Measurements from ENCODE around the gene GLRX. TPM values are rescaled to one million over a fixed set of nuclear protein-coding genes. Genes with fewer than 3 reads are reported as not detected.

Gene GLRX
- total and polyA plus RNA-seq, 10 of the 15 experiments (the other 5 are each of a cell fraction or from before 2014, with no cell fraction given), result 63.0 to 366 (median 186) TPM

GRCh38 chr5:95818181-95819147 lies 4.1 kb downstream of the GLRX start:
- ChIA-PET SMC1A (ENCODE audit: uncharacterized antibody, unreplicated experiment) (interaction anchor here (0.6 to 15.2 kb wide), 14 partner anchors 11 to 177 kb away, joined by 3 to 320 read pairs (median 4); no protein-coding TSS in a partner anchor), CTCF (interaction anchor here (1.3 to 11.4 kb wide), 8 partner anchors 10 to 172 kb away, joined by 3 to 145 read pairs (median 8); partner anchors contain the start of gene RFESD), POLR2A (interaction anchor here (1.0 to 10.1 kb wide), 8 partner anchors 10 to 92 kb away, joined by 3 to 153 read pairs (median 4); no protein-coding TSS in a partner anchor), RAD21 (ENCODE audit: unreplicated experiment) (interaction anchor here (1.2 to 12.7 kb wide), 5 partner anchors 11 to 172 kb away, joined by 3 to 186 read pairs (median 51); partner anchors contain the start of gene RFESD)
- BruUV-seq (replicated peaks), result TSS peak; percentile 17
- no peaks in the 10 kb centered on the region for H3K27me3 ChIP-seq (replicated peaks in 1 of 2; ENCODE audit: control insufficient read depth in 2 of 2, insufficient read depth in 2 of 2, low read length in 1 of 2)
- H3K27ac ChIP-seq (ENCODE audit: control insufficient read depth, insufficient read depth), result peak overlapping the region; percentile 64
- no peak for DNase-seq (ENCODE audit: low read depth, low spot score)
- H3K9me3 ChIP-seq (replicated peaks; ENCODE audit: control insufficient read depth, insufficient read depth, low read length), result no peaks in the 10 kb centered on the region
- H3K36me3 ChIP-seq (ENCODE audit: control insufficient read depth in 2 of 2, insufficient read depth in 2 of 2, low read length in 1 of 2), result peaks cover 2 to 21% of the 10 kb centered on the region in 2 experiments
- peaks cover 65% of the 10 kb centered on the region for H3K79me2 ChIP-seq (ENCODE audit: control insufficient read depth, insufficient read depth, low read length)
- peak overlapping the region; percentile 0 for H2AFZ ChIP-seq (ENCODE audit: control insufficient read depth, low read depth, low read length)
- no peak for FAIRE-seq
- 2% methylated on average over 14 of the region's 14 CpGs for WGBS (ENCODE audit: insufficient coverage, insufficient replicate concordance, low lambda C conversion rate, missing lambda C conversion rate)
- H3K9ac ChIP-seq (ENCODE audit: control insufficient read depth, insufficient read depth, low read length), result peak overlapping the region; percentile 62
- ATAC-seq, result peak; percentile 43
- H3K4me1 ChIP-seq (ENCODE audit: control insufficient read depth, insufficient read depth, low read length), result peaks cover 11% of the 10 kb centered on the region
- intact Hi-C loops (cut with micrococcal nuclease; ENCODE audit: unreplicated experiment), result no loop called here
- no peaks in the 10 kb centered on the region for H4K20me1 ChIP-seq (ENCODE audit: control insufficient read depth, insufficient read depth)
- in situ Hi-C loops (cut with MboI), result no loop called here
- peak overlapping the region; percentile 95 for H3K4me2 ChIP-seq (ENCODE audit: control insufficient read depth, insufficient read depth)
- H3K4me3 ChIP-seq, result peak overlapping the region; percentile 87
- TF ChIP-seq EED (IDR thresholded peaks at IDR 0.05; ENCODE audit: low read depth), result no peak
- TF ChIP-seq BACH1 (IDR thresholded peaks at IDR 0.05; ENCODE audit: borderline replicate concordance), result no peak
- TF ChIP-seq GABPA (IDR thresholded peaks at IDR 0.05; ENCODE audit: low read depth), result 0 out of 2 replicates have a peak, but pooled peaks have one; percentile 55
- no peak for TF ChIP-seq JUNB (IDR thresholded peaks at IDR 0.05)
- 0 out of 2 replicates have a peak, but pooled peaks have one; percentile 19 for TF ChIP-seq DPF2 (IDR thresholded peaks at IDR 0.05)
- 0 out of 2 replicates have a peak, but pooled peaks have one; percentile 31 for TF ChIP-seq RELB (IDR thresholded peaks at IDR 0.05; ENCODE audit: low read depth)
- TF ChIP-seq MEF2A (IDR thresholded peaks at IDR 0.05; ENCODE audit: insufficient read depth, low read depth, low read length), result no peak
- TF ChIP-seq ZBTB40 (IDR thresholded peaks at IDR 0.05; ENCODE audit: borderline replicate concordance), result peak; percentile 88
- 0 out of 2 replicates have a peak, but pooled peaks have one; percentile 13 for TF ChIP-seq ATF7 (IDR thresholded peaks at IDR 0.05; ENCODE audit: low read depth)
- TF ChIP-seq, protein P1, sequence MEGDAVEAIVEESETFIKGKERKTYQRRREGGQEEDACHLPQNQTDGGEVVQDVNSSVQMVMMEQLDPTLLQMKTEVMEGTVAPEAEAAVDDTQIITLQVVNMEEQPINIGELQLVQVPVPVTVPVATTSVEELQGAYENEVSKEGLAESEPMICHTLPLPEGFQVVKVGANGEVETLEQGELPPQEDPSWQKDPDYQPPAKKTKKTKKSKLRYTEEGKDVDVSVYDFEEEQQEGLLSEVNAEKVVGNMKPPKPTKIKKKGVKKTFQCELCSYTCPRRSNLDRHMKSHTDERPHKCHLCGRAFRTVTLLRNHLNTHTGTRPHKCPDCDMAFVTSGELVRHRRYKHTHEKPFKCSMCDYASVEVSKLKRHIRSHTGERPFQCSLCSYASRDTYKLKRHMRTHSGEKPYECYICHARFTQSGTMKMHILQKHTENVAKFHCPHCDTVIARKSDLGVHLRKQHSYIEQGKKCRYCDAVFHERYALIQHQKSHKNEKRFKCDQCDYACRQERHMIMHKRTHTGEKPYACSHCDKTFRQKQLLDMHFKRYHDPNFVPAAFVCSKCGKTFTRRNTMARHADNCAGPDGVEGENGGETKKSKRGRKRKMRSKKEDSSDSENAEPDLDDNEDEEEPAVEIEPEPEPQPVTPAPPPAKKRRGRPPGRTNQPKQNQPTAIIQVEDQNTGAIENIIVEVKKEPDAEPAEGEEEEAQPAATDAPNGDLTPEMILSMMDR (IDR thresholded peaks at IDR 0.05 in 2 of 3, conservative IDR thresholded peaks at IDR 0.05 in 1 of 3; ENCODE audit: control insufficient read depth in 2 of 3, extremely low read depth in 1 of 3, insufficient read depth in 1 of 3, low read depth in 3 of 3, low read length in 3 of 3), result 0 out of 6 replicates have a peak, but pooled peaks of 1 of the 3 experiments have one; percentile 4
- TF ChIP-seq SPI1 (IDR thresholded peaks at IDR 0.05; ENCODE audit: borderline replicate concordance, insufficient read depth, low read depth, low read length), result peak; percentile 36; the same call in 1 of the 2 replicates
